Measurements from ENCODE around the gene UPK3A.
"Not testable (repeated sequence)": the region's sequence is repeated elsewhere in the genome, so short reads cannot be mapped to it uniquely, and the experiment has no call there.

The UPK3A gene

DNA sequence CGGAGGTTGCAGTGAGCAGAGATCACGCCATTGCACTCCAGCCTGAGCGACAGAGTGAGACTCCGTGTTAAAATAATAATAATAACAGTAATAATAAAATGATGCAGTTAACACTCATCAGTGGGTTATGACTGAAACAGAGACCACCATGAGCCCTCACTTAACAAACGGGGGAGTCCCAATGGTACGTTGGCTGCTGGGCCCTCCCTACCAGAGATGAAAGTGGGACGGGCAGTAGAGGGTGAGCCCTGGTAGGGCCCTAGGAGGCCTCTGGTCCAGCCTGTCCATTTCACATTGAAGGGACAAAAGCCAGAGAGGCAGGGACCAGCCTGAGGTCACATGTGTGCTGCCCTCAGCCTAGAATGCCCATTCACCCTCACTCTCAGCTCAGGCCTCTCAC lies 30.4 kb upstream of the UPK3A start:
- in situ Hi-C loops (cut with MboI; ENCODE audit: low pct_unique_long_range_greater_than_20kb, low sequenced_read_pairs) = no loop called here
- DNase-seq = no peak

DNA sequence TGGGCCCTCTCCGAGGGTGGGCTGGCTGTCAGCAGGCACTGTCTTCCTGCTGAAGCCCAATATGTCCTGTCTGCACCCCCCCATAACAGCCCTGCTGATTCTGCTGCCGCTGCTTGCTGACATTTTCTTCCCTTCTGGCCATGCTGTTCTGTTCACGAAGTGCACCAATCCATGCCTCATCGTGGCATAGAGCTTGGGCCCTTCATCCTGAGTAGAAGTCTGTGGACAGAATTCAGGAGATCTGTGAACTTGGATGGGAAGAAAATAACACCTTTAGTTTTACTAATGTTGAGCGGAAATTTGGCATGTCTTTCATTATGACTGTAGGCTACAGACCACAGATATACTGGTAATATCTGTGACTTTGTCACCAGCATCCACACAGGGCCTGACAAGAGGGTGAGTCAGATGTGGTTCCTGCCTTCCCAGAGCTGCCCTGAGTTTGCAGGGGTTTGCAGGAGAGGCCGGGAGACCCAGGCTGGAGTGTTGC lies 29.9 kb upstream of the UPK3A start:
- DNase-seq = no peak
- in situ Hi-C loops (cut with MboI; ENCODE audit: low pct_unique_long_range_greater_than_20kb, low sequenced_read_pairs) = no loop called here

DNA sequence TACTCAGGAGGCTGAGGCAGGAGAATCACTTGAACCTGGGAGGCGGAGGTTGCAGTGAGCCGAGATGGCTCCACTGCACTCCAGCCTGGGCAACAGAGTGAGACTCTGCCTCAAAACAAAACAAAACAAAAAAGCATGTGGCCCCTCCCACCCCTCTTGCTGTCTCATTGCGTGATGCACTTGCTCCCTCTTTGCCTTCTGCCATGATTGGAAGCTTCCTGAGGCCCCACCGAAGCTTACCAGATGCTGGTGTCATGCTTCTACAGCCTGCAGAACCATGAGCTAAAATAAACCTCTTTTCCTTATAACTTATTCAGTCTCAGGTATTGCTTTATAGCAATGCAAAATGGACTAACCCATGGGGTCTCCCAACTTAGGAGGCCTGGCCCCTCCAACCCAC lies 26.8 kb upstream of the UPK3A start:
- not testable (repeated sequence) for DNase-seq

DNA sequence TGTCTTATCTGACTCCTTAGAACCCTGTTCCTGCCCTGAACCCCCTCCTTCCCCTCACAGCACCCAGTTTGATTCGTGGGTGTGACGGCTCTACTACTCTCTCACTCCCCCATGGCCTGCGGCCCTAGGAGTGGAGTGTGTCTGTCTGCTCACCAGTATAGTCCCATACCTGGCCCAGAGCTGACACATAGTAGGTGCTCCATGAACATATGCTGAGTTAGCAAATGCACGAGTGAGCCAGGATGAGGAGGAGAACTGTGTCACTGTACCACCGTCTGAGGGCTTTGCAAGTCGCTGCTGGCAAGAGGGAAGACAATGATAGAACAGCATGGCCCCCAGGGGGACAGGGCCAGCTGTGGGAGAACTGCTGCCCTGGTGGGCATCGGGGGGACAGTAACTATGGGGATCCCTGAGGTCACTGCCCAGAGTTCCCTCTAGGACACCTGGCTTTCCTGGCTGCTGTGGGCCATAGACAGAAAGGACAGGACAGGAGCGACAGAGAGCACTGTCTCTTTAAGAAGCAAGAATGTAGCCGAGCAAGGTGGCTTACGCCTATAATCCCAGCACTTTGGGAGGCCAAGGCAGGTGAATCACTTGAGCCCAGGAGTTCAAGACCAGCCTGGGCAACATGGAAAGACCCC lies 24.9 kb upstream of the UPK3A start:
- no peak for DNase-seq

More for the DNA sequence above, 26.8 kb upstream of the UPK3A start:
- in situ Hi-C loops (cut with MboI; ENCODE audit: low pct_unique_long_range_greater_than_20kb, low sequenced_read_pairs) = not testable (repeated sequence)

GRCh38 chr22:45260395-45260759 lies 24.4 kb upstream of the UPK3A start:
- in situ Hi-C loops (cut with MboI; ENCODE audit: low pct_unique_long_range_greater_than_20kb, low sequenced_read_pairs) = not testable (repeated sequence)

More for the DNA sequence above, 24.9 kb upstream of the UPK3A start:
- in situ Hi-C loops (cut with MboI; ENCODE audit: low pct_unique_long_range_greater_than_20kb, low sequenced_read_pairs) = no loop called here

DNA sequence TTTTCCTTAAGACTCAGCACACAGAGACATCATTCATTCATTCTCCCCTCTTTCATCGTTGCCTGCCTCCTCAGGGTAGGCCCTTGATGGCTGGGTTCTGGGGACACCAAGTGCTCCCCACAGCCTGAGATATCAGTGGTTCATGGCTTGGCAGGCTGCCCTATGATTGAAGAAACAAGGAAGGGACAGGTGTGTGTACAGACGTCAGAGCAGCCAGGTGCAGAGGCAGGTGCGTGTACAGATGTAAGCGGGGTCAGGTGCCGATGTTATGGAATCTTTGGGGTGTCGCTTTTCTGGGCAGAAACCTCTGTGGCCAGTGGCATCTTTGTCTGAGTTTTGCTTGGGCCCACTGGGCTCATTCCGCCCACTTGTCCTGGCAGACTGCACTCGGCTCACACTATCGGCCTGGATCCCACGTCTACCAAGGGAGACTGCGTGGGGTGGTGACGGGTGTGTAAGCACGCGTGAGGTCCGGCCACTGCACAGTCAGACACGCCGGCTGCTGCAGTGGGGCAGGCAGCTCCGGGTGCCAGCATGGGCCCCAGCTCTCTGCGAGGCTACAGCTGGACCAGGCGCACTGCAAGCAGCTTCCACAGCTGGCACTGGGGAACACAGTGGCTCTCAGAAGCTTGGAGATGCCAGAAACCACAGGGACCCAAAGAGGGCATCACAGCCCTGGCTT lies 23.2 kb upstream of the UPK3A start:
- no peak for DNase-seq
- in situ Hi-C loops (cut with MboI; ENCODE audit: low pct_unique_long_range_greater_than_20kb, low sequenced_read_pairs) = no loop called here

More at GRCh38 chr22:45260395-45260759, 24.4 kb upstream of the UPK3A start:
- DNase-seq = not testable (repeated sequence)

GRCh38 chr22:45262195-45262930 lies 22.4 kb upstream of the UPK3A start:
- no peak for DNase-seq
- in situ Hi-C loops (cut with MboI; ENCODE audit: low pct_unique_long_range_greater_than_20kb, low sequenced_read_pairs) = no loop called here

DNA sequence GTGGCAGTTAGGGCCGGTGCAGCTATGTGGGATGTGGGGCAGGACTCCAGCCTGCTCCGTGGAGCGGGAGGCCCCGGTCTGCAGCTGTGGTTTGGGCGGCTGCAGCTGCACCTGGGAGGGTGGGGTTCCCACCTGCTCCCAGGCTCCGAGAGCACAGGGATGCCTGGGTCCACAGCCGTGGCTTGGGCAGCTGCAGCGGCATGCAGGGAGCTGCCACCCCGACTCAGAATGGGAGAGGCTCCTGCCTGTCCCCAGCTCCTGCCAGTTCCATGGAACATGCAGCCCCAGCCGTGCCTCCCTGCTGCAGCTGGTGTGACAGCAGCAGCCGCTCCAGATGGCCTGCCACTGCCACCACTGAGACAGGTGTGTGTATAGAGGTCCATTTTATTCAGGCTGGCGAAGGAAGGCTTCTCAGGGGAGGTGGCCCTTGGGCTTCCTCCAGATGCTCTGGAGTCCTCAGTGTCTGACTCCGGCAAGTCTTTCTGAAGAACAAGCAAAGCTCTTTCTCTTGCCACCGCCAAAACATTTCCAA lies 21.8 kb upstream of the UPK3A start:
- in situ Hi-C loops (cut with MboI; ENCODE audit: low pct_unique_long_range_greater_than_20kb, low sequenced_read_pairs) = no loop called here
- DNase-seq = no peak

- in situ Hi-C loops (cut with MboI; ENCODE audit: low pct_unique_long_range_greater_than_20kb, low sequenced_read_pairs) = no loop called here
- DNase-seq = peak; percentile 79
These were observed 21.1 kb upstream of the UPK3A start for GRCh38 chr22:45263463-45264269.

- DNase-seq = no peak
- in situ Hi-C loops (cut with MboI; ENCODE audit: low pct_unique_long_range_greater_than_20kb, low sequenced_read_pairs) = no loop called here
These were observed 19.2 kb upstream of the UPK3A start for GRCh38 chr22:45265535-45265934.

DNA sequence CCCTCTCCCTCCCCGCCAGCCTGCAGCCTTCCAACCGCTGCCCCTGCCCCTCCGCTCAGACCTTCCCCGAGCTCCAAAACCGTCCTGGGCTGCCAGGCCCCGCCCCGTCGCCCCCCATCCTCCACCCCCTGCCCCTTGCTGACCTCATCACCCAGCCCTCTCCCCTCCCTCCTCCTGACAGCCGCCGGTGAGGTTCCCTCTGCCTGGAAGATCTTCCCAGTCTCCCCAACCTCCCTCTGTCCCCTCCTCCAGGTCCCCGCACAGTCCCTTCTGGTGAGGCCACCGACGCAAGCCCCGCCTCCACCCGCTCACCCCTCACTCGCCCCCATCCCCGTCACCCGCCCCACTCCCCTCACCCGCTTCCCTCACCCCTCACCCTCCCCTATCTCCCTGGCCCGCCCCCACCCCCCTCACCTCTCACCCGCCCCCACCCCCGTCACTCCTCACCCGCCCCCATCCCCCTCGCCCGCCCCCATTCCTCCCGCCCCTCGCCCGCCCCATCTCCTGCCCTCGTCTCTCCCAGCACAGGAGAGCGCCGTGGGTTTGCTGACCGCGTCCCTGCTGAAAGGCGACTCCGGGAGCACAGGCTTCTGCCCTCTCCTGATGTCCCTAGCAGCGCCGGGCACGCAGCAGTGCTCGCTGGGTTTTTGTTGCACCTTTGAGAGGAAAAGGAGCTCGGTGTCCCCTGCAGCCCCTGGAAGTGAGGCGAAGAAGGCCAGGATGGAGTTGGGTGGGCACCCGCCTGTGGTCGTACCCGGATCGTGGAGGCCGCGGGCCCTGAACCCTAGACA lies 16.4 kb upstream of the UPK3A start:
- in situ Hi-C loops (cut with MboI; ENCODE audit: low pct_unique_long_range_greater_than_20kb, low sequenced_read_pairs) = no loop called here
- DNase-seq = no peak

DNA sequence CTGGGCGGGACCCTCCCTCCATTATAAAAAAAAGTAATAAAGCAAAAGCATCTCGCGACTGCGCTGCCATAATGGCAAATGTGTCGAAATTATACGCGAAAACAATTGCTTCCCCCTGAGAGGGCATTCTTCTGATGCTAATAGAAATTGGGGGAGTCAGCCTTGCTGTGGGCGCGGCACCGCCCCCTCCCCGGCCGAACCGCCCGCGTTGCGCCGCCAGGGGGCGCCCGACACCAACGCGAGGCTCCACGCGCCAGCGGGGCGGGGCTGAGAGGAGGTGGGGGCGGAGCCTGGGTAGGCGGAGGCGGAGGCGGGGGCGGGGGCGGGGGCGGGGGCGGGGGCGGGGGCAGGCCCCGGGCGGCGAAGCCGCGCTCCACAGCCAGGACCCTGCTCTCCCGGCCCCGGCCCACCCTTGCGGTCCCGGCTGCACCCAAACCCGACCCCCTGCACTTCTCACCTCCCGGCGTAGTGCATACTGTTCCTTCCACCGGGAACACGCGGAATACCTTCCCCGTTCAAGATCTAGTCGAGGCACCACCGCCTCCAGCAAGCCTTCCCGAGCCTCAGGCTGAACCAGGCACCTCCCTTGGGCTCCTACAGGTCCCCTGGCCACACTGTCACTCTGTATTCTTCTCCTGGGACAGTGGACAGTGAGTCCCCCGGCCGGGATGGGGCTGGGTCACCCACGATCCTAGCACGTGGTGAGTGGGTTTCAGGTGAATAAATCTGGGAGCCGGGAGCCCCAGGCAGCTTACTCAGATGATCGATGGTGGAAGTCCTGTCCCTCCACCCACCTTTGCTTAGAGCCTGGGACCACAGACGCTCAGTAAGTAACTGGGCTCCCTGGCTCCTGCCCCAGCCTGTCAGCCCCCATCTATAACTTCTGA lies 15.5 kb upstream of the UPK3A start:
- peak; percentile 76 for DNase-seq
- in situ Hi-C loops (cut with MboI; ENCODE audit: low pct_unique_long_range_greater_than_20kb, low sequenced_read_pairs) = no loop called here

DNA sequence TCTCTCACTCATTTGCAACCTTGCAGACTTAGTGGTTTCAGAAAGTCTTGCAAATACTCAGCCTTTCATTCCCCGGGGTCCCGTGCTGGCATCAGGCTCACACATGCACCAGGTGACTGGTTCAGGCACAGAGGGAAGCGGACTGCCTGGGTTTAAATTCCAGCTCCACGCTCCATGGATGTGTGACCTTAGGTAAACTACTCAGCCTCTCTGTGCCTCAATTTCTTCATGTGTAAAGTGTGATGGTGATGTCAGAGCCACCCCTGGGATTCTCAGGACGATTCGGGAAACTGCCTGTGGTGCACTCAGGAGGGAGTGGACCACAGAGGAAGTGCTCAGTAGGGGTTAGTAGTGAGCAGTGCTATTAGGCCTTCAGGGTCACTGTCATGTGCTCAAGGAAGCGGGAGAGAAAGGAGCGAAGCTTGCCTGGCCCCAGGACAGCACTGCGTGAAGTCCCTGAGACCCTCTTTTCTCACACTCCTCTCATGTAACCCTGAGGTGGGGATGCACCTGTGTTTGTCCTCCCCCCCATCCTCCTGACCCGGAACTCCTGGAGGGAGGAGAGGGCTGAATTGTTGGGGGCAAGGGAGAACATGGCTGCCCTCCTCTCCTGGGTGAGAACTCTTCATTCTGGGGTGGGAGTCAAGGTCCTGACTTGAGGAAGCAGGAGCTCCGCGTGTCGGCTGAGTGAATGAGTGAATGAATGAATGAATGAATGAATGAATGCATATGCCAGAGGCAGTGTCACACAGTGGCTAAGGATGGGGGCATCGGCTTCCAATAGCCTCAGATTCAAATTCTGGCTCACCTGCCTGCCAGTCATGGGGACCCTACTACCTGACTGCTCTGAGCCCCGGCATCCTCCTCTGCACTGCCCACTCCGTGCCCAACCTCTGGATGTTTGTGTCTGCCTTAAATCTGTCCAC lies 14.4 kb upstream of the UPK3A start:
- in situ Hi-C loops (cut with MboI; ENCODE audit: low pct_unique_long_range_greater_than_20kb, low sequenced_read_pairs) = no loop called here
- DNase-seq = peak; percentile 32

GRCh38 chr22:45271667-45272201 lies 13.0 kb upstream of the UPK3A start:
- in situ Hi-C loops (cut with MboI; ENCODE audit: low pct_unique_long_range_greater_than_20kb, low sequenced_read_pairs) = no loop called here
- no peak for DNase-seq

- DNase-seq = no peak
- in situ Hi-C loops (cut with MboI; ENCODE audit: low pct_unique_long_range_greater_than_20kb, low sequenced_read_pairs) = no loop called here
These were observed 12.3 kb upstream of the UPK3A start for GRCh38 chr22:45272498-45272897.

DNA sequence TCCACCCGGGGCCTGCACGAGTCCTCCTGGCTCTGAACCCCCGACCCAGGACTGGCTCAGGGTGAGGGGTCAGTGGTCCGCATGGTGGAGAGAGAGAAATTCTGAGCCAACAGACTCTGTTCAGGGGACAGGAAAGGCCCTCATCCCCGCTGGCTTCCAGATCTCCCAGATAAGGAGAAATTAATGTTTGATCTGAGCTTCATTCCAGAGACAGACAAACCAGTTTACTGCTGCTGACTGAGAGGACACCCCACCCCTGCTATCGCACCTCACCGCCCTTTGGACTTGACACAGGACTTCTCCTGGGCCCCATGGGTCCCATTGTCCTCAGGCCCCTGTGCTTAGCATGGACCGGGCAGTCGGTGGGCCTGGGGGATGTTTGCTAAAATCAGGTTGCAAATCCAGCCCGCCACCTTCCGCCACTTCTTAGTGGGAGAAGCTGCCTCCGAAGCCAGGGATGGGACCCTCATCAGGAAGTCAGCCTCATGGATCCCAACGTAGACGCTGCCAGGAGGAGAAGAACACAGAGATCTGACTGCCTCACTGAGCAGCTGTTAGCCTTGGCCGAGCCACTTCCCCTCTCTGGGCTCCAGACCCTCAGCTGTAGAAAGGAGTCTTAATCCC lies 11.2 kb upstream of the UPK3A start:
- in situ Hi-C loops (cut with MboI; ENCODE audit: low pct_unique_long_range_greater_than_20kb, low sequenced_read_pairs) = no loop called here
- no peak for DNase-seq
